HG03571 (cell line): ENCODE measurements around the gene NEK11.
A peak's percentile ranks its signal among the peaks of the same experiment; 100 is the strongest.
"Not testable (repeated sequence)": the region's sequence is repeated elsewhere in the genome, so short reads cannot be mapped to it uniquely, and the experiment has no call there.

ENCODE experiments used
- ATAC-seq: cut with Tn5 transposase; IDR thresholded peaks from one replicate; pipeline ENCODE4 v1.9.1; 2021; ENCODE audit not compliant: unreplicated experiment

The NEK11 gene

DNA sequence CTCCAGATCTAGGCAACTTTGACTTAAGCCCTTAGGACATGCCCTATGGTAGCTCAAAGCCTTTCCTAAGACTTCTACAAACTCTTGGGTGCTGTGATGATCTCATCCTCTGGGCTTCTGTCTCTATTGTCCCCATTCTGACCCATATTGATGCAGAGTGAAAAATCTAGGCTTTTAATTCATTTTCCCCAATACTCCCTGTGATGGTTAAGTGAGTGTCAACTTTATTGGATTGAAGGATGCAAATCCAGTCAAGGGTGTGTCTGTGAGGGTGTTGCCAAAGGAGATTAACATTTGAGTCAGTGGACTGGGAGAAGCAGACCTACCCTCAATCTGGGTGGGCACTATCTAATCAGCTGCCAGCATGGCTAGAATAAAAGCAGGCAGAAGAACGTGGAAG is 257.6 kb downstream of the NEK11 start:
- no peak for ATAC-seq

DNA sequence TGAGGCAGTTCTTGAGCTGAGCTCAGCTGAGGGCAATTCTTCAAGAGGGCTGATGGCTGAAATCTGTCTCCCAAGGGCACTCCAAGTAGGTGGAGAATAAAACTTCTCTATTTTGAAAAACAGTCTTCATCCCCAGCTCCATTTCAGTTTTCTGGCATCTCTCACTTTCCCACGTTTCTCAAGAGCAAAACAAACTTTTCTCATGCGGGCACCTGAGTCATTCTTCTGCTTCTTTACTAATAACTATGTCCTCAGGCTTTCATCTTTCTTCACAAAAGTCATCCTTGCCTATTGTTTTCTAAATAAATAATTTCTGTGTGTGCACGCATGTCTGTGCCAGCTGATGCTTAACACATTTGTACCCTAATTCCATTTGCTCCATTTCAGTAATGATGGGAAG is 258.8 kb downstream of the NEK11 start:
- ATAC-seq: no peak

DNA sequence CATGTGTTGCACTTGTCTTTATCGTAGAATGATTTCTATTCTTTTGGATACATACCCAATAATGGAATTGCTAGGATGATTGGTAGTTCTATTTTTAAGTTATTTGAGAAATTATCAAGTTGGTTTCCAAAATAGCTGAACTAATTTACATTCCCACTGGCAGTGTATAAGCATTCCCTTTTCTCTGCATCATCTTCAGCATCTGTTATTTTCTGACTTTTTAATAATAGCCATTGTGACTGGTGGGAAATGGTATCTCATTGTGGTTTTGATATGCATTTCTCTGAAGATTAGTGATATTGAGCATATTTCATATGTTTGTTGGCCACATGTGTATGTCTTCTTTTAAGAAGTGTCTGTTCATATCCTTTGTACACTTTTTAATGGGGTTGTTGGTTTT is 273.2 kb downstream of the NEK11 start:
- ATAC-seq: no peak

DNA sequence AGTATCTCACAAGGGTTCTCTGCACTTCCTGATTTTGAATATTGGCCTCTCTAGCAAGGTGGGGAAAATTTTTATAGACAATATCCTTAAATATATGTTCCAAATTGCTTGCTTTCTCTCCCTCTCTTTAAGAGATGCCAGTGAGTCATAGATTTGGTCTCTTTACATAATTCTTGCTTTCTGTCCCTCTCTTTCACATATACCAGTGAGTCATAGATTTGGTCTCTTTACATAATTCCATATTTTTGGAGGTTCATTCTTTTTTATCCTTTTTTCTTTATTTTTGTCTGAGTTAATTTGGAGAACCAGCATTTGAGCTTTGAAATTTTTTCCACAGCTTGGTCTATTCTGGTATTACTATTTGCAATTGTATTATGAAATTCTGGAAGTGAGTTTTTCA is 277.2 kb downstream of the NEK11 start:
- no peak for ATAC-seq

DNA sequence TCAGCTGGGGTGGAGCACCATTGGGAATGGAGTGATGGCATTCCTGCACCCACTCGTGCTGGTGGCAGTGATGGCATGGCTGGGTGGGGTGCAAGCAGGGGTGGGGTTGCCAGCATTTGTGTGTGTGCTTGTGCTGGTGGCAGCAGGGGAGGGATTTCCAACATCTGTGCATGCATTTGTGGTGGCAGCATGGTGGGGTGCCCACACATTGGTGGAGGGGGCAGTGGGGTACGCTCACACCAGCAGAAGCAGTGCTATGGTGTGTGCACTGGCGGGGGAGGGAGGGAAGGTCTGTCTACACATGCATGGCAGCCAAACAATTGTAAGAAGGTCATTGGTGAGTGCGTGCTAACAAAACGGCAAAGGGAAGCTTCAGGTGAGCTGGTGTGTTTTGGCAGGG is 278.2 kb downstream of the NEK11 start:
- no peak for ATAC-seq

DNA sequence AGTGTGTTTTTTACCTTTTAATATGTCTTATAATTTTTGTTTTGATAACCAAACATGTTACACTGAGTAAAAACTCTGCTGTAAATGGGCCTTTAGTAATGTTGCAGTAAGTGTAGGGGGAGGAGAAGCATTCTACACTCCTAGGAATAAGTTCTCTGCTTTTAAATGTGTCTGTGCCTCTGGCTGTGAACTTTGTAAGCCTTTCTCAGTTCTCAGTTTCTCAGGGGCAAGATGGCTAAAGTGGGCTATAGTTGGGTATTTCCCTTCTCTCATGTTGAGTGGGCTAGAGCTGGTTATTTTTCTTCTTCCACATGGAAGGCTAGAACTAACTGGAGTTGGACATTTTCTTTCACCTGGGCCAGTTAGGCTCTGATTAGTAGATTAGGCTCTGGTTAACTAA is 279.6 kb downstream of the NEK11 start:
- no peak for ATAC-seq

DNA sequence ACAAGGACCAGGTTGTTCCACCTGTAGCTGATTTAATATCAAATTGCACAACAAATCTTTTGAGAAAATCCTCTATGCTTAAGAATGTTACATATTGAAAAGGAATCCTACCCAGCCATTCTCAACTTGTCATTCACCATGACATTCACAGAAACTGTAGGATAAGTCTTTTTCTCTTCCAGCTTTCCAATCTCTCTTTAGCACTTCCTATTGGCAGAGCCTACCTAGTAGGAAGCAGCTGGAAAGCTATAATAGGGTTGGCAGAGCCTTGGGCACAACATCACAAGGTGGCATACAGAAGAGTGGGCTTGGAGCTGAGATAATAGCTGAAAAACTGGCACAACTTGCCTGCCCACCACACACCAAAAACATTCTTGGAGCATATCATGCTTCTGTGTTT is 287.6 kb downstream of the NEK11 start:
- no peak for ATAC-seq

DNA sequence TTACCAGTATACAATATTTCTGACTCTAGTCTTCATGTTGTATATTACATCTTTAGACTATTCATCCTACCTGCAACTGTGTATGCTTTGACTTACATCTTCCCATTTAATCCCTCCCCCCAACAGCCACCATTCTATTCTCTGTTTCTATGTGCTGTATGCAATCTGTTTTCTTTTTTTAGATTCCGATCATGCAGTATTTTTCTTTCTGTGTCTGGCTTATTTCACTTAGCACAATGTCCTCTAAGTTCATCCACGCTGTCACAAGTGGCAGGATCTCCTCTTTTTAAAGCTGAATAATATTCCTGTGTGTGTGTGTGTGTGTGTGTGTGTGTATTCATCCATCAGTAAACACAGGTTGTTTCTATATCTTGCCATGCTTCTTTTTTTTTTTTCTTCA is 288.5 kb downstream of the NEK11 start:
- no peak for ATAC-seq

DNA sequence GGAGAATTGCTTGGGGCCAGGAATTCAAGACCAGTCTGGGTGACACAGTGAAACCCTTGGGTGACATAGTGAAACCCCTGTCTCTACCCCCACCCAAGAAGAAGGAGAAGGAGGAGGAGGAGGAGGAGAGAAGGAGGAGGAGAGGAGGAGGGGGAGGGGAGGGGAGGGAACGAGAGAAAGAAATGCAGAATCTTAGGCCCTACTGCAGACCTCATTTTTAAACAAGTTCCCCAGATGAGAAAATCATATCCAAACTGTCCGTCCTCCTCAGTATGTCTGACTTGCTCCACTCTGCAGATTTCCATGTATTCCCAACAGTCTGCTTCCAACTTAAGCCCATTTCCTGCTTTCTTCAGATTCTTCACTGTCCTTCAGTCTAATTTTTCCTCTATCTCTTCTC is 291.0 kb downstream of the NEK11 start:
- no peak for ATAC-seq

DNA sequence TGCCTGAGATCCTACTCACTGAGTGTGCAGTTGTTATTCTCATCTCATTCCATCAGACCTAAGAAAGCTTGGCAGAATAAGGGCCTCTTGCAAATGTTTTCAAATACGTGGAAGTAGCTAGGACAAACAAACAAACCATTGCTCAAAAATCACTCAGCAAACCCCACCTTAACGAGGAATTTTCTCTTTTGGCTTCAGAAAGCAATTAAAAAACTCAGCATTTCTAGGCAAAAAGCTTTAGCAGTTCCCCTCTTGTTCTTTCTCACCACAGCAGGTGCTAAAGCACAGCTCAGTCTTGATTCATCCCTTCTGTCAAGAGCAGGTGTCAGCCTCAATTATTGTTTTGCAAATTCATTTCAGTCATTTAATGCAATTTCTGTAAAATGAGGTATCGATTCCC is 296.3 kb downstream of the NEK11 start:
- ATAC-seq: no peak

DNA sequence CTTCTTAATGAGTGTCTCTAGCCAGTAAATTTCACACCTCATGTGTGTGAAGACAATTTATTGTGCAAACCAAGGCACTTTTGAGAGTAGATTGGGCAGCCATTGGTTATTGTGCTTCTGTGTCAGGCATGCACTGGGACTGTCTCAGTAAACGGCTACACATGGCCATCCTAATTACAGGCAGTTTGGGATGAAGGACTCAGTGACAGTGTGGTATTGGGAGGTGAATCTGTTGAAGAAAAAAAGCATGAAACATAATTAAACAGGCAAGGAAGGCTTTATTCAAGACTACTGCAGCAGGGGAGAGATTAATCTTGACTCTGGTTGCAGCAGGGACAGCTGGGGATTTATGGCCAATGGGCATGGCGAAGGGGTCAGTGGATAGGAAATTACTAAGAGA is 297.1 kb downstream of the NEK11 start:
- no peak for ATAC-seq

DNA sequence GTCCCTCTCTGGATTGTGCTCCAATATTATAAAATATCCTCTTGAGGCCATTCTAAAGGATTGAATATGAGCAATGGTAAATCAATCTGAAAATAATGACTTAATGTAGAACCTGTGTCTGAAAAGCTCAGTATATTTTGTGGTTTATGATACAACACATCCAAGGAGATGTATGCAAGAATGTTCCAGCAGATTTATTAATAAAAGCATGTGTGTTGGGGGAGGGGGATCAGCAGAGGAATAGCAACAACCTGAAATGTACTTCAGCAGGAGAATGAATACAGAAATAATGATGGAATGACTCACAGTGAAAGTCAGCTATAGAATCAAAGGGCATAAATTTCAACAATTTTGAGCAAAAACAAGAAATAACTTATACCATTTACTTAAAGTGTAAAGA is 298.2 kb downstream of the NEK11 start:
- ATAC-seq: no peak

DNA sequence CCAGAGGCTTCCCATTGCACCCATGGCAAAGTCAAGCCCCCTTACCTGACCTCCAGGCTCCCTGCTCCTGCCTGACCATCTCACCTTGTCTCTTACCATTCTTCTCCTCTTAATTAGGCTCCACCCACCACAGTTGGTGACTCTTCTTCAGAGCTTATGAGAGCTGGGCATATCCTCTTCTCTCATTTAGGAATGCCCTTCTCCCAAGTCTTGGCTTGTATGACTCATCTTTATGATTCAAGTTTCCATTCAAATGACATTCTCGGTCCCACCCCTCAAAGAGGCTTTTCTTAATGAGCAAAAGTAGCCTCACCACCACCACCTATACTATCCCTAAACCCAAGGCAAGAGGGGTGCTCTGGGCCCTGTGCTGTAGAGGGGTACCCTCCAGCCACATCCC is 299.6 kb downstream of the NEK11 start:
- ATAC-seq: no peak

DNA sequence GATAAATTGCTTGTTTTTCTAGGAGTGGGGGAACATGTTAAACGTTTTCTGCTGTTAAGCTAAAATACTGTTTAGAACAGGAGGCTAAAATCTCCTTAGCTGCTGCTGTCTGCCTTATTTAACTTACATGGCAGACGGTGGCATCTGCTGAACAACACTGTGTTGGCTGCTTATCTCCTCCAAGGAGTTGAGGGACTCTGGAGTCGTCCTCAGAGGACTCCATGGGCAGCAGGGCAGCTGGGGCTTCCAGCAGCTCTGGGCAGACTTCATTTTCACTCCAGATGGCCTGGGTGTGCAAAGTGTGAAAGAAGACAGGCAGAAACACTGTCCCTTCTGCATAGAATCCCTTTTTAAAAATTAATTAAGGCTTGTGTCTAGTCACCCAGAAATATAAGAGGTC is 302.0 kb downstream of the NEK11 start:
- no peak for ATAC-seq

DNA sequence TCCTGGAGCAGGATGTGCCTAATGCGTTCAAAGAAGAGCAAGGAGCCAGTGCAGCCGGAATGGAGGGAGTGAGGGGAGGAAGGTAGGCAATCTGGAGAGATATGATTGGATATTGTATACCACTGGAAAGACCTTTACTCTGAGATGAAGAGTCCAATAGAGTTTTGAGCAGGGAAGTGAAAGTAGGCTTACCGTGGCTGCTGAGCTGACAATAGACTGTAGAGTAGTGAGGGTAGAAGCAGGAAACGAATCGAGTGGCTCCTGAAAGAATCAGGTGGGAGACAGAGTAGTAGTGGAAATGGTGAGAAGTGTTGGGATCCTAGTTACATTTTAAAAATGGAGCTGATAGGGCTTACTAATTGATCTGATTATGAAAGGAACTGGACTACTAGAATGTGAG is 303.1 kb downstream of the NEK11 start:
- ATAC-seq: peak; percentile 51

DNA sequence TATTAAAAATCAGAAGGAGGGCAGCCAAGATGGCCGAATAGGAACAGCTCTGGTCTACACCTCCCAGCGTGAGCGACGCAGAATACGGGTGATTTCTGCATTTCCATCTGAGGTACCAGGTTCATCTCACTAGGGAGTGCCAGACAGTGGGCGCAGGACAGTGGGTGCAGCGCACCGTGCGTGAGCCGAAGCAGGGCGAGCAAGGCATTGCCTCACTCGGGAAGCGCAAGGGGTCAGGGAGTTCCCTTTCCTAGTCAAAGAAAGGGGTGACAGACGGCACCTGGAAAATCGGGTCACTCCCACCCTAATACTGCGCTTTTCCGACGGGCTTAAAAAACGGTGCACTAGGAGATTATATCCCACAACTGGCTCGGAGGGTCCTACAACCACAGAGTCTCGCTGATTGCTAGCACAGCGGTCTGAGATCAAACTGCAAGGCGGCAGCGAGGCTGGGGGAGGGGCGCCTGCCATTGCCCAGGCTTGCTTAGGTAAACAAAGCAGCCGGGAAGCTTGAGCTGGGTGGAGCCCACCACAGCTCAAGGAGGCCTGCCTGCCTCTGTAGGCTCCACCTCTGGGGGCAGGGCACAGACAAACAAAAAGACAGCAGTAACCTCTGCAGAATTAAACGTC is 304.9 kb downstream of the NEK11 start:
- not testable (repeated sequence) for ATAC-seq

DNA sequence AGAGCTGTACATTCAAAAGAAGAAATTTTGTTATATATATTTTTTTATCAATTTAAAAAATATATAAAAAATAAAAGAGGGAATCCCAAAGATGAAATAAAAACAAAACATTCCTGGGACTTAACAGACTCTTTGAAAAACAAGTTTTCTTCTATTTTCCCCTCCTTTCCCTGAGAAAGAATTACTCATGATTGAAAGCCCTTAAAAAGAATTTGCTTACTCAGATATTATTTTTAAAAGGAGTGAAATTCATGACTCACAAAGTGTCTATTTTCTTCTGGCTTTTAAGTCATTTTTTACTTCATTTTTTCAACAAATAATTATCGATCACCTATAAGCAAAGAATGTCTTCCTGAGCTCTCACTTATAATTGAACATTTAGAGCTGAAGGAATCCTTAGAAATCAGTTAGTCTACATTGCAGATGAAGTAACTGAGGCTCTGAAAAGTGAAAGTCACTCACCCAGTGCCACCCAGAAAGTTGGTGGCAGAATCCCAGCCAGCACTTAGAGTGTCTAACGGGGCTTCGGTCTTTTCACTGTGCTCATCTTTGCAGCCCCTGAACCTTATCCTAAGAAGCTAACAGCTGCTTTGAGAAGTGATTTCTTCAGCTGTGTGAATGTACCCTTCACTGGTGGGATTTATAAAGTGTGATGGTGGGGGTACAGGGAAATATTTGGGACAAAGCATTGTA is 312.4 kb downstream of the NEK11 start:
- ATAC-seq: no peak

DNA sequence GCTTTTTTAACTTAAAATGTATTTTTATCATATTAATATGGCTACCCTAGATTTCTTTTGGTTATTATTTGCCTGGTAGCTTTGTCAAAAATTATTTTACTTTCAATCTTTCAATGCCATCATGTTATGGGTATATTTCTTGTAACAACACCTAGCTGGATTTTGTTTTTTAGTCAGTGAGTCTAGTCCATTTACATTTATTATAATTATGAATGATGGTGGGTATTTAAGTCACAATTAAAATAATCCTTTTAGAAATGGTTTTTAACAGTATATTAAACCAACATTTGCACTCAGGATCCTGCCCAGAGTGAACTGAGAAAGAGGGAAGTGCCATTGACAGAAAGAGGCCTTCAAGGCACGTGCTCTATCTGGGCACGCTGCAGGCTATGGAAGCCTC is 315.1 kb downstream of the NEK11 start:
- ATAC-seq: no peak

DNA sequence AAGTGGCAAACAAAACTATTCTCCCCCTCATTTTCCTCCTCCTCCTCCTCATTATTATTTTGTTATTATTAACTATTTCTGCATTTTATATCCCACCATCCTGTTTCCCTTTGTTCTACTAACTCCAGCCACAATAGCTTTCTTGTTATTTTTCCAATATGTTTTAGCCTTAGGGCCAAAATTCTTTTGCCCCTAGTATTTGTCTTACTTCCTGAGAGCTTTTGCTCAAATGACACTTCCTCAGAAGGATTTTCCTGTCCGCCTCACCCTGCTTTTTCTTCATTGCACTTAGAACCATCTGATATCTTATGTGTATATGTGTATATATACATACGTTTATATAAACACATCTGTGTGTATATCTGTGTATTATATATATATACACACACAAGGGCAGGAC is 322.2 kb downstream of the NEK11 start:
- no peak for ATAC-seq

DNA sequence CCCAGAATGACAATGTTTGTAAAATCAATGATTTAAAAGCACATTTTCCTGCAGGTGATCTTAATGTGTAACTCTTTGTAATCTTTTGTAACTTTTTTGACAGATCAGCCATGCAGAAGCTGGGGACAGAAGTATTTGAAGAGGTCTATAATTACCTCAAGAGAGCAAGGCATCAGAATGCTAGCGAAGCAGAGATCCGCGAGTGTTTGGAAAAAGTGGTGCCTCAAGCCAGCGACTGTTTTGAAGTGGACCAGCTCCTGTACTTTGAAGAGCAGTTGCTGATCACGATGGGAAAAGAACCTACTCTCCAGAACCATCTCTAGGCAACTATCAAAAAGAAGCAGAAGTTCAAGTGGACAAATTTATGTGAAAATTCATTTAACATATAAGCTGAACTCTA is 322.8 kb downstream of the NEK11 start:
- ATAC-seq: no peak

DNA sequence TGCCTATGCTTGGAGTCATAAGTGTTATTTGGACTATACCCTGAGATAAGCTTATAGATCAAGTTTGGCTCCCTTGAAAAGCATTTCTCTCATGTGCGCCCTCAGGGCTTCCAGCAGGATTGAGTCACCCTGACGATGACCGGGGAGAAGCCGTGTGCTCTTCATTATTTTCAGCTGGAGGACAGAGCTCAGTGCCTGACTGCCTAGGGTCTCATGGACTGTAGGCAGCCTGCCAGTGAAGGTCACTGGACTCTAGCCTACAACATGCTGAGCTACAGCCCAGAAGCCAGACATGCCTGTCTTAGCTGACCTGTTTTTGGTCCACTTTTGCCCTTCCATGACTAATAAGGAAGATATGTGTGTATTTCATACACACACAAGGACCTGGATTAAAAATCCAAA is 323.3 kb downstream of the NEK11 start:
- ATAC-seq: no peak

DNA sequence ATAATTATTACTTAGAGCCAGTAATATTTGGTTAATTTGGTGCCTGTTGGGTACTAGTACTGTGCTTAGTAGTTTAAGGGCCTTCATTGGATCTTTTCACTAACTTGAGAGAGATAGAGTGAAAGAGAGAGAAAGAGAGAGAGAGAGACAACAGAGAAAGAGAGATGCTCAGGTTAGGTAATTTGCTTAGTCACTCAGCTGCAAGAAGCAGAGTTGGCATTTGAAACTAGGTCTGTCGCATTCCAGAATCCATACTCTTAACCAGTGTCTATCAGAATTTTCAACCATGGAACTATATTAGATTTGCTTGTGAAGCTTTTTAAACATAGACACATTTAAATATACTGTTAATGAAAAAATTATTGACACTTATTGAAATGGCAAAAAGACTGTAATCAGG is 323.8 kb downstream of the NEK11 start:
- ATAC-seq: no peak
